ENCODE data around the gene FTSJ1.

Gene FTSJ1

GRCh38 chrX:48450076-48450475, 25.9 kb upstream of the FTSJ1 start:
- no peak overlapping the region for H3K4me2 ChIP-seq (ENCODE audit: insufficient read depth, low read length)
- H4K20me1 ChIP-seq (ENCODE audit: insufficient read depth, low read length): no peaks in the 10 kb centered on the region
- no peaks in the 10 kb centered on the region for H3K27me3 ChIP-seq (ENCODE audit: insufficient read depth, low read length, poor library complexity)
- TF ChIP-seq EZH2 (IDR thresholded peaks at IDR 0.05; ENCODE audit: borderline replicate concordance, low read depth, low read length, severe bottlenecking): no peak
- TF ChIP-seq CTCF (IDR thresholded peaks at IDR 0.05; ENCODE audit: borderline replicate concordance, extremely low read depth, low read length, poor library complexity, severe bottlenecking): no peak
- no peak overlapping the region for H3K27ac ChIP-seq (ENCODE audit: low read length)
- no peak for DNase-seq
- no peak overlapping the region for H3K4me3 ChIP-seq (ENCODE audit: low read depth in 1 of 2, low read length in 2 of 2)
- H2AFZ ChIP-seq (ENCODE audit: low read depth, low read length): no peak overlapping the region
- no peak overlapping the region for H3K9ac ChIP-seq (ENCODE audit: low read depth, low read length)
- ATAC-seq (ENCODE audit: insufficient read depth, low read depth): no peak
- H3K4me1 ChIP-seq (ENCODE audit: insufficient read depth, low read length): no peaks in the 10 kb centered on the region
- no peaks in the 10 kb centered on the region for H3K9me3 ChIP-seq (ENCODE audit: insufficient read depth, low read length, severe bottlenecking)
- H3K79me2 ChIP-seq (ENCODE audit: insufficient read depth, low read length): no peaks in the 10 kb centered on the region
- no peaks in the 10 kb centered on the region for H3K36me3 ChIP-seq (ENCODE audit: insufficient read depth, low read length)

DNA sequence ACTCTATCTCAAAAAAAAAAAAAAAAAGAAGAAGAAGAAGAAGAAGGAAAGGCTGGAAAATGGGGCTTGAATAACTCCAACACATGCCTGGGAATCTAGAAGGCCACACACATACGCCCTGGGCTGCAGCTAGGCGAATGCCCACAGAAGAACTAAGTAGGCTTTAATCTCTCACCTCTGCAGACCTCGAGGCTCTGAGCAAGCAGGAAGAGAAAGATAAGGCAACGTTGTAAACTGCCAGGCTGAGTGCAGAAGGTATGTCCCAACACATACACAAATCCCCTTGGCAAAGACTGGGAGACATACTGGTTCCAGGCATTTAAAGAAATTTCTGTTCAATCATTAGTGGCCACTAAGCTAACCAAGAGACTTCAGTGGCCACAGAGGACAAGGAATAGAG, 24.3 kb upstream of the FTSJ1 start:
- Histone ChIP-seq H3K27ac (ENCODE audit: low read length) (no peak overlapping the region), H3K36me3 (ENCODE audit: insufficient read depth, low read length) (no peaks in the 10 kb centered on the region), H3K79me2 (ENCODE audit: insufficient read depth, low read length) (no peaks in the 10 kb centered on the region), H2AFZ (ENCODE audit: low read depth, low read length) (no peak overlapping the region), H4K20me1 (ENCODE audit: insufficient read depth, low read length) (no peaks in the 10 kb centered on the region), H3K4me1 (ENCODE audit: insufficient read depth, low read length) (no peaks in the 10 kb centered on the region), H3K4me3 (ENCODE audit: low read depth in 1 of 2, low read length in 2 of 2) (no peak overlapping the region), H3K4me2 (ENCODE audit: insufficient read depth, low read length) (no peak overlapping the region), H3K9ac (ENCODE audit: low read depth, low read length) (no peak overlapping the region), H3K27me3 (ENCODE audit: insufficient read depth, low read length, poor library complexity) (no peaks in the 10 kb centered on the region), H3K9me3 (ENCODE audit: insufficient read depth, low read length, severe bottlenecking) (no peaks in the 10 kb centered on the region)
- no peak for TF ChIP-seq CTCF (IDR thresholded peaks at IDR 0.05; ENCODE audit: borderline replicate concordance, extremely low read depth, low read length, poor library complexity, severe bottlenecking)
- TF ChIP-seq EZH2 (IDR thresholded peaks at IDR 0.05; ENCODE audit: borderline replicate concordance, low read depth, low read length, severe bottlenecking): no peak
- DNase-seq: no peak
- no peak for ATAC-seq (ENCODE audit: insufficient read depth, low read depth)

DNA sequence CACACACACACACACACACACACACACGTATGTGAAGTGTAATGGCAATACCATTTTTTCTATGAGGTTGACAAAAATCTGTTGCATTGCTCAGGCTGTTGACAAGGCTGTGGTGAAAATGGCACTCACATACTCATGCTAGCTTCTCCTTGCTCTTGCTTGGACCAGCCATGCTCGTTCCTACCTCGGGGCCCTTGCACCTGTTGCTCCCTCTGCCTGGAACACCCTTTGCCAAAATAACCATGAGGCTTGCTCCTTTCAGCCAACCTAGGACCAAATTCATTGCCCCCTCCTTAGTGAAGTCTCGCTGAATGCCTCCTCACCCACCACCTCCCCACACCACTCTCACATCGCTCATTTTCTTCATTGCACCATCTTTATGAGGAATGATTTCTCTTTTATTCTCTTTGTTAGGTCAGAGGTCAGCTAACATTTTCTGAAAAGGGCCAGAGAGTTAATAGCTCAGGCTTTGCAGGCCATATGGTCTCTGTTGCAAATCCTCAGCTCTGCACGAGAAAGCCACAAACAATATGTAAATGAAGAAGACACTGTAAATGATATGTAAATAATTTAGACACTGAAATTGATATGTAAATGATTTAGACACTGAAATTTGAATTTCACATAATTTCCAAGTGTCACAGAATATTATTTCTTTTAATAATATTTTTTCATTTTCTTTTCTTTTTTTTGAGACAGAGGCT, 19.2 kb upstream of the FTSJ1 start:
- Histone ChIP-seq H3K4me3 (ENCODE audit: low read depth in 1 of 2, low read length in 2 of 2) (no peak overlapping the region), H3K9me3 (ENCODE audit: insufficient read depth, low read length, severe bottlenecking) (no peaks in the 10 kb centered on the region), H3K36me3 (ENCODE audit: insufficient read depth, low read length) (peaks cover 23% of the 10 kb centered on the region), H3K4me2 (ENCODE audit: insufficient read depth, low read length) (no peak overlapping the region), H2AFZ (ENCODE audit: low read depth, low read length) (no peak overlapping the region), H4K20me1 (ENCODE audit: insufficient read depth, low read length) (no peaks in the 10 kb centered on the region), H3K27me3 (ENCODE audit: insufficient read depth, low read length, poor library complexity) (no peaks in the 10 kb centered on the region), H3K79me2 (ENCODE audit: insufficient read depth, low read length) (no peaks in the 10 kb centered on the region), H3K9ac (ENCODE audit: low read depth, low read length) (no peak overlapping the region), H3K27ac (ENCODE audit: low read length) (no peak overlapping the region), H3K4me1 (ENCODE audit: insufficient read depth, low read length) (no peaks in the 10 kb centered on the region)
- ATAC-seq (ENCODE audit: insufficient read depth, low read depth) (no peak), DNase-seq (no peak)
- TF ChIP-seq CTCF (IDR thresholded peaks at IDR 0.05; ENCODE audit: borderline replicate concordance, extremely low read depth, low read length, poor library complexity, severe bottlenecking): no peak
- no peak for TF ChIP-seq EZH2 (IDR thresholded peaks at IDR 0.05; ENCODE audit: borderline replicate concordance, low read depth, low read length, severe bottlenecking)

Measured in DND-41 (cell line).